ENCODE results near the gene ANKRD34A. TPM values are rescaled to one million over a fixed set of nuclear protein-coding genes. Genes with fewer than 3 reads are reported as not detected.

The ANKRD34A gene
- polyA plus RNA-seq, 12 donors, result 0.58 to 1.4 (median 0.81) TPM; not detected in 2

Other genes starting within 250 kb of the ANKRD34A start
- gene CD160, start 245.1 kb downstream of the ANKRD34A start, polyA plus RNA-seq (ENCODE audit: insufficient read length in 12 of 12), result 1 to 10 TPM in 5 of 12 donors, under 1 TPM in 6, not detected in 1; 0.29 to 3.0 (median 0.80) TPM
- 10 to 100 TPM in 11 of 12 donors, not detected in 1; 12.0 to 23.2 (median 18.9) TPM for gene RNF115, start 140.5 kb downstream of the ANKRD34A start, polyA plus RNA-seq (ENCODE audit: insufficient read length in 12 of 12)
- gene POLR3C, start 140.4 kb downstream of the ANKRD34A start, polyA plus RNA-seq (ENCODE audit: insufficient read length in 12 of 12), result 10 to 100 TPM in 10 of 12 donors, not detected in 2; 19.8 to 29.9 (median 21.5) TPM
- 10 to 100 TPM in 11 of 12 donors, not detected in 1; 10.5 to 19.6 (median 14.8) TPM for gene NUDT17, start 118.9 kb downstream of the ANKRD34A start, polyA plus RNA-seq (ENCODE audit: insufficient read length in 12 of 12)
- gene PIAS3, start 105.5 kb downstream of the ANKRD34A start, polyA plus RNA-seq (ENCODE audit: insufficient read length in 12 of 12), result 10 to 100 TPM in 11 of 12 donors, not detected in 1; 33.6 to 83.6 (median 48.5) TPM
- gene ANKRD35, start 78.7 kb downstream of the ANKRD34A start, polyA plus RNA-seq (ENCODE audit: insufficient read length in 12 of 12), result 1 to 10 TPM in 10 of 12 donors, not detected in 2; 1.7 to 8.0 (median 2.3) TPM
- 10 to 100 TPM in 2 of 12 donors, 1 to 10 TPM in 9, not detected in 1; 4.0 to 12.2 (median 7.9) TPM for gene ITGA10, start 54.5 kb downstream of the ANKRD34A start, polyA plus RNA-seq (ENCODE audit: insufficient read length in 12 of 12)
- gene PEX11B, start 45.9 kb downstream of the ANKRD34A start, polyA plus RNA-seq (ENCODE audit: insufficient read length in 12 of 12), result 10 to 100 TPM in 11 of 12 donors, not detected in 1; 18.0 to 32.7 (median 25.9) TPM
- gene RBM8A, start 37.1 kb downstream of the ANKRD34A start, polyA plus RNA-seq (ENCODE audit: insufficient read length in 12 of 12), result 100 to 1,000 TPM in 11 of 12 donors, not detected in 1; 104 to 160 (median 134) TPM
- 10 to 100 TPM in 11 of 12 donors, not detected in 1; 26.5 to 33.7 (median 30.6) TPM for gene LIX1L, start 6.6 kb downstream of the ANKRD34A start, polyA plus RNA-seq (ENCODE audit: insufficient read length in 12 of 12)
- 10 to 100 TPM in 11 of 12 donors, not detected in 1; 33.2 to 75.0 (median 39.3) TPM for gene POLR3GL, start 115 bp upstream of the ANKRD34A start, polyA plus RNA-seq (ENCODE audit: insufficient read length in 12 of 12)
- 100 to 1,000 TPM in 11 of 12 donors, not detected in 1; 241 to 361 (median 276) TPM for gene TXNIP, start 32.0 kb upstream of the ANKRD34A start, polyA plus RNA-seq (ENCODE audit: insufficient read length in 12 of 12)
- 100 to 1,000 TPM in 10 of 12 donors, 10 to 100 TPM in 1, not detected in 1; 56.1 to 322 (median 225) TPM for gene HJV, start 57.2 kb upstream of the ANKRD34A start, polyA plus RNA-seq (ENCODE audit: insufficient read length in 12 of 12)
- 1 to 10 TPM in 10 of 12 donors, not detected in 2; 1.1 to 2.2 (median 1.8) TPM for gene NBPF10, start 180.2 kb upstream of the ANKRD34A start, polyA plus RNA-seq (ENCODE audit: insufficient read length in 12 of 12)